Measurements from ENCODE around the gene HEXIM1. TPM values are rescaled to one million over a fixed set of nuclear protein-coding genes. Genes with fewer than 3 reads are reported as not detected.

The HEXIM1 gene
- total RNA-seq, 2 donors from 2014 or later = 16.4 to 31.1 TPM

GRCh38 chr17:45137561-45138305 lies 10.5 kb upstream of the HEXIM1 start:
- Histone ChIP-seq H3K27ac (no peak overlapping the region), H3K4me1 (peaks cover 0 to 18% of the 10 kb centered on the region in 2 donors), H3K36me3 (no peaks in the 10 kb centered on the region), H3K9me3 (no peaks in the 10 kb centered on the region), H3K4me3 (no peak overlapping the region), H3K27me3 (no peaks in the 10 kb centered on the region)
- TF ChIP-seq CTCF (IDR thresholded peaks at IDR 0.05) = no peak
- DNase-seq (ENCODE audit: low spot score) = no peak

DNA sequence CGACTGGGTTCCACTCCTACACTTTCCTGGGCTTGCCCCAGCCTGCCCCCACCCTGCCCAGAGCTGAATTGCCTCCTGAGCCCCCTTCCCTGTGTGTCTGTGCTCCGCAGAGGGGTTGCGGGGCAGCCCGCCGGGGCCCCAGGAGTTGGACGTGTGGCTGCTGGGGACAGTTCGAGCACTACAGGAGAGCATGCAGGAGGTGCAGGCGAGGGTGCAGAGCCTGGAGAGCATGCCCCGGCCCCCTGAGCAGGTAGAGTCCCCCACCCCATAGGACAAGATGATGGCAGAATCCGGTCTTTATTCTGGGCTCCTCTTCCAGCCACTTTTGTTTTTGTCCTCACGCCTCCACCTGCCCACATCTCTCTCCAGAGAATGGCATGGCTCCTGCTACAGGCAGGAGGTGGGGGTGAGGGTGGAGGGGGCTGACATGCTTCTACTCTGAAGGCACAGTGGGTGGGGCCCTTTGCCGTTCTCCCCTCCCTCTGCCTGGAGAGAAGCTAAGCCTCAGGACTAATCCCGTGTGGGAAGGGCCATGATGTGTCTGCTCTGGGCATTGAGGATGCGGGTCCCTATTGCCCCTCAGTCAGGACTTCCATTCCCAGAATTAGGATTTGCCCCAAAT lies 9.3 kb upstream of the HEXIM1 start:
- TF ChIP-seq CTCF (IDR thresholded peaks at IDR 0.05) = no peak
- Histone ChIP-seq H3K36me3 (no peaks in the 10 kb centered on the region), H3K4me1 (peaks cover 0 to 27% of the 10 kb centered on the region in 2 donors), H3K9me3 (no peaks in the 10 kb centered on the region), H3K4me3 (no peak overlapping the region), H3K27me3 (no peaks in the 10 kb centered on the region), H3K27ac (no peak overlapping the region)
- DNase-seq (ENCODE audit: low spot score) = no peak

DNA sequence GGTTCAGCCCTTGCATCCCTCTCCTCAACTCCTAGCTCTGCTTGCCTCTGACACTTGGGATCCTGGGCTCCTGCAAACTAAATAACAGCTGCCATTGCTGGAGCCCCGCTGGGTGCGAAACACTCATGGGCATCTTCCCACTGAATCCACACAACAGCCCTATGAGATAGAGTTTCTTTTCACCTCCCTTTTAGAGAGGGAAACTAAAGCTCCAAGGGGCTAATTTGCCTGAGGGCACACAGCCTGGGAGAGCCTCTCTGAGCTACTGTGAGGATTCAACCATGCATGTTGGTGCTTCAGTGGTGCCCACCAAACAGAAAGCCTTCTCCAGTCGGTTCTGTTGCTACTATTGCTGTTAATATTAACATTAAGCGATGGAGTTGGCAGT lies 8.7 kb upstream of the HEXIM1 start:
- DNase-seq (ENCODE audit: low spot score) = no peak
- no peak overlapping the region for H3K4me3 ChIP-seq
- peaks cover 0 to 31% of the 10 kb centered on the region in 2 donors for H3K4me1 ChIP-seq
- H3K27me3 ChIP-seq = no peaks in the 10 kb centered on the region
- H3K9me3 ChIP-seq = no peaks in the 10 kb centered on the region
- H3K27ac ChIP-seq = no peak overlapping the region
- H3K36me3 ChIP-seq = no peaks in the 10 kb centered on the region
- TF ChIP-seq CTCF (IDR thresholded peaks at IDR 0.05) = no peak

DNA sequence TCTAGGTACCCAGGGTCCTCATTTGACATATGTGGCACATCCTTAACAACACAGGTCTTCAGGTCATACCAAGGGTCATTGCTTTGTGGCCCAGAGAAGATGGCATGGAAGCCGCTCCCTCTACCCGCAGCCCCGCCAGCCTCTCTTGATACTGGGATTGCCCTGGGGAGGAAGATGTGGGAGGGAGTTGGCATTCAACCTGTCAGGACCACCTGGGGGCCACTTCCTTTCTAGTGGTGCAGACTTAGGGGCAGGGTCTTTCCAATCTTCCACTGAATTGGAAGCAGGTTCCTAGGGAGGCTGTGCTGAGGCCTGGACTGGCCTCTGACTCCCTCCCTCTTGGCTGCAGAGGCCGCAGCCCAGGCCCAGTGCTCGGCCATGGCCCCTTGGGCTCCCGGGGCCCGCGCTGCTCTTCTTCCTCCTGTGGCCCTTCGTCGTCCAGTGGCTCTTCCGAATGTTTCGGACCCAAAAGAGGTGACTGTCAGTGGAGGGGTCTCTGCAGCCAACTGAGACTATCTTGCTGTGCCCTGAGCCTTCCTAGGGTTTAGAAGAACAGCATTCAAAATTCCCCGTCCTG lies 5.1 kb upstream of the HEXIM1 start:
- Histone ChIP-seq H3K27ac (peak overlapping the region; percentile 86 to 92), H3K4me3 (peak overlapping the region in 1 of 2 donors; percentile 55), H3K36me3 (no peaks in the 10 kb centered on the region), H3K9me3 (no peaks in the 10 kb centered on the region), H3K27me3 (no peaks in the 10 kb centered on the region), H3K4me1 (peaks cover 0 to 33% of the 10 kb centered on the region in 2 donors)
- DNase-seq (ENCODE audit: low spot score) = no peak
- TF ChIP-seq CTCF (IDR thresholded peaks at IDR 0.05) = no peak

DNA sequence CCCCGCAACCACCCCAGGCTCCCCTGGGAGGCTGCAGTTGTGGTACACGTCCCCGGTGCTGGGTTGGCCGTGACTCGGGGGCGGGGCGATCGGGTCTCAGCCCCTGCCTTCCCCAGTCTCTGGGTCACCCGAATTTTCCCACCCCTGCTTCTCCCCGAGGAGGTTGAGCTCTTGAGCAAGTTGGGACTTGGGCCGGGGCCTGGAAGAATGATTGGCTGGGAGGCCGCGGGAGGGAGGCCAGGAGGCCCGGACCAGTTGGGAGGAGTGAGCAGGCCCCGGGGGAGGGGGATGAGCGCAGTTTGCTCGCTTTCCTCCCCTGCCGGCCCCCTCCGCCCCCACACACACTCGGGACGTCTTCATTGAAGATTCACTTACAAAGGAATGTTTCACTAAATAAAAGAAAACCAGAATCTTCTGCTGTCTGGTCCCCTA lies 4.5 kb upstream of the HEXIM1 start:
- peak overlapping the region; percentile 21 to 55 for H3K4me3 ChIP-seq
- peak overlapping the region; percentile 86 to 92 for H3K27ac ChIP-seq
- H3K27me3 ChIP-seq = no peaks in the 10 kb centered on the region
- no peak for TF ChIP-seq CTCF (IDR thresholded peaks at IDR 0.05)
- H3K9me3 ChIP-seq = no peaks in the 10 kb centered on the region
- peak; percentile 90 for DNase-seq (ENCODE audit: low spot score)
- H3K36me3 ChIP-seq = no peaks in the 10 kb centered on the region
- H3K4me1 ChIP-seq = peaks cover 0 to 33% of the 10 kb centered on the region in 2 donors
